Mesendoderm (in vitro differentiated cells): Measurements from ENCODE around the gene PNLIPRP1.

Experiments
- DNase-seq: peaks from one replicate; pipeline ENCODE4 v3.0.0; 2013
- H2AK5ac ChIP-seq: 2 replicates; pipeline ENCODE4 v1.6.1; 2013; ENCODE audit warnings: low read length, inconsistent platforms
- H2BK120ac ChIP-seq: 2 replicates; pipeline ENCODE4 v1.6.1; 2013; ENCODE audit warnings: low read depth, mild to moderate bottlenecking, low read length, moderate library complexity, mixed read lengths
- H2BK15ac ChIP-seq: replicated peaks from 2 replicates; pipeline ENCODE4 v1.6.1; 2013; ENCODE audit warnings: low read depth, mild to moderate bottlenecking, moderate library complexity
- H2BK5ac ChIP-seq: 2 replicates; pipeline ENCODE4 v1.6.1; 2013; ENCODE audit warnings: low read length, inconsistent platforms
- H3K18ac ChIP-seq: 2 replicates; pipeline ENCODE4 v1.6.1; 2013; ENCODE audit warnings: mild to moderate bottlenecking, low read length, mixed read lengths
- H3K23ac ChIP-seq: one replicate; pipeline ENCODE4 v1.6.1; 2013; ENCODE audit warnings: low read length
- H3K27ac ChIP-seq: 2 replicates; pipeline ENCODE4 v1.5.1; 2013; ENCODE audit warnings: low read depth, mild to moderate bottlenecking, inconsistent platforms, low read length, moderate library complexity
- H3K27me3 ChIP-seq: 2 replicates; pipeline ENCODE4 v1.6.1; 2013; ENCODE audit warnings: low read length, control low read depth, mild to moderate bottlenecking, inconsistent platforms; ENCODE audit not compliant: insufficient read depth, poor library complexity
- H3K36me3 ChIP-seq: 2 replicates; pipeline ENCODE4 v1.6.1; 2013; ENCODE audit warnings: low read length, inconsistent platforms; ENCODE audit not compliant: control insufficient read depth, insufficient read depth
- H3K4ac ChIP-seq: one replicate; pipeline ENCODE4 v1.6.1; 2013; ENCODE audit warnings: low read depth, mild to moderate bottlenecking, low read length, moderate library complexity
- H3K4me1 ChIP-seq: 2 replicates; pipeline ENCODE4 v1.6.1; 2013; ENCODE audit warnings: low read depth, low read length, inconsistent platforms; ENCODE audit not compliant: control insufficient read depth
- H3K4me2 ChIP-seq: 2 replicates; pipeline ENCODE4 v1.6.1; 2013; ENCODE audit warnings: low read length
- H3K4me3 ChIP-seq: 2 replicates; pipeline ENCODE4 v1.5.1; 2013; ENCODE audit warnings: mild to moderate bottlenecking, low read length
- H3K56ac ChIP-seq: one replicate; pipeline ENCODE4 v1.6.1; 2013; ENCODE audit warnings: low read length
- H3K79me1 ChIP-seq: 2 replicates; pipeline ENCODE4 v1.6.1; 2013; ENCODE audit warnings: low read length, inconsistent platforms
- H3K79me2 ChIP-seq: 2 replicates; pipeline ENCODE4 v1.6.1; 2013; ENCODE audit warnings: mild to moderate bottlenecking, low read length; ENCODE audit not compliant: control insufficient read depth, insufficient read depth
- H3K9ac ChIP-seq: 2 replicates; pipeline ENCODE4 v1.6.1; 2013; ENCODE audit warnings: low read length, inconsistent platforms
- H4K5ac ChIP-seq: one replicate; pipeline ENCODE4 v1.6.1; 2013; ENCODE audit warnings: low read length
- H4K8ac ChIP-seq: one replicate; pipeline ENCODE4 v1.6.1; 2013; ENCODE audit warnings: low read depth, mild to moderate bottlenecking, control low read depth, low read length, moderate library complexity
- WGBS: extraction: QIAGEN DNeasy Blood & Tissue Kit; methylation state at CpG from one replicate; pipeline ENCODE4 v1.1.7; 2013; ENCODE audit warnings: low lambda C conversion rate, missing lambda C conversion rate; ENCODE audit not compliant: insufficient coverage; ENCODE audit errors: extremely low coverage; 5-methylcytosine and 5-hydroxymethylcytosine counted together

Gene PNLIPRP1

DNA sequence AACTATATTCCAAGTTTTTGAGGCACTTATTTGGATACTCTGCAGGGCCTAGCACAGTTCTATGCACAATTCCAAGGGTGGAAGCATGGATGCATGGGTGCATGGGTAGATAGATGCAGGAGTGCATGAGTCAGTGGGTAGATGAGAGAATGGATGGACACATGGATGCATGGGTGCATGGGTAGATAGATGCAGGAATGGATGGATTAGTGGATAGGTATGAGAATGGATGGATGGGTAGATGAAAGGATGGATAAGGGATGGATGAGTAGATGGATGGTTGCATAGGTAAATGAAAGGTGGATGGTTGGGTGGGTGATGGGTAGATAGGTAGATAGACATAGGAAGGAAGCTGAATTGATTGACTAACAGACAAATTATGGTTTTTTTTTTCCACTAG lies 45.6 kb downstream of the PNLIPRP1 start:
- Histone ChIP-seq H3K4me3 (no peak overlapping the region), H3K18ac (no peak overlapping the region), H3K9ac (no peak overlapping the region), H4K8ac (no peak overlapping the region), H3K23ac (no peak overlapping the region), H4K5ac (no peak overlapping the region), H3K4me2 (no peak overlapping the region), H2BK120ac (no peak overlapping the region), H3K4ac (no peak overlapping the region), H3K27me3 (no peaks in the 10 kb centered on the region), H3K79me1 (no peaks in the 10 kb centered on the region), H3K27ac (no peak overlapping the region), H3K79me2 (no peaks in the 10 kb centered on the region), H3K56ac (no peak overlapping the region), H3K36me3 (no peaks in the 10 kb centered on the region), H2BK5ac (no peak overlapping the region), H2BK15ac (no peak overlapping the region), H2AK5ac (no peak overlapping the region), H3K4me1 (no peaks in the 10 kb centered on the region)
- no peak for DNase-seq

DNA sequence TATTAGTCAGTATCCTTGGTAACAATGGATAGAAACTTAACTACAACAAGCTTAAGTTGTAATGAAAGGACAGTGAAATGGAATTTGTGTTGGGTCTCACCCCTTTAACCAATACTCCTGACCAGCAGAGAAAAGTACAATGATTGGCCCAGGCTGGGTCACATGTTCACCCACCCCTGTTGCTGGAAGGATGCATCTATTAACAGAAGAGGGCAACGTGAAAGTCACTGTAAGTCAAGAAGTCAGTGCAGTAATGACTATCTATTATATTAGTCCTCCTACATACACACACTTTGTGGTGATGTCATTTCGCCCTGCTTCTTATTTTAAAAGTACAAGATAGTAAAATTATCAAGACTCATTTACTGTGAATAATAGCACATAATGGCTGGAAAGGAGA lies 46.2 kb downstream of the PNLIPRP1 start:
- Histone ChIP-seq H3K27me3 (no peaks in the 10 kb centered on the region), H3K4me3 (no peak overlapping the region), H2BK15ac (no peak overlapping the region), H4K5ac (no peak overlapping the region), H2BK5ac (no peak overlapping the region), H3K36me3 (no peaks in the 10 kb centered on the region), H3K9ac (no peak overlapping the region), H3K4me1 (no peaks in the 10 kb centered on the region), H3K56ac (no peak overlapping the region), H3K4ac (no peak overlapping the region), H3K18ac (no peak overlapping the region), H2AK5ac (no peak overlapping the region), H3K23ac (no peak overlapping the region), H3K79me1 (no peaks in the 10 kb centered on the region), H3K27ac (no peak overlapping the region), H4K8ac (no peak overlapping the region), H3K4me2 (no peak overlapping the region), H3K79me2 (no peaks in the 10 kb centered on the region), H2BK120ac (no peak overlapping the region)
- no peak for DNase-seq
- no CpG with 5 or more reads among the region's 2 CpGs for WGBS

DNA sequence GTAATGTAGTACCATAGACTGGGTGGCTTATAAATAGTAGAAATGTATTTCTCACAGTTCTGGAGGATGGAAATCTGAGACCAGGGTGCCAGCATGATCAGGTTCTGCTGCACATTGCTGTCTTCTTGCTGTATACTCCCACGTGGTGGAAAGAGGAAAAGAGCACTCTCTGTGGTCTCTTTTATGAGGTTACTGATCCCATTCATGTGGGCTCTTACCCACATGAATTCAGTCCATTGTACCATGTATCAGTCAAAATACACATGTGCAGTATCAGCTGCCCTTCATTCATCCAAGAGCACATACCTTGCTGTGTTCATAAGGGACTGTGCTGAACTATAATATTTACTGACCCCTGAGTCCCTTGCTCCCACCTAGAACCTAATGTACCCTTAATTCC lies 47.1 kb downstream of the PNLIPRP1 start:
- Histone ChIP-seq H3K27me3 (no peaks in the 10 kb centered on the region), H4K8ac (no peak overlapping the region), H4K5ac (no peak overlapping the region), H3K23ac (no peak overlapping the region), H3K27ac (no peak overlapping the region), H3K79me1 (no peaks in the 10 kb centered on the region), H3K79me2 (no peaks in the 10 kb centered on the region), H3K56ac (no peak overlapping the region), H3K4me2 (no peak overlapping the region), H3K4ac (no peak overlapping the region), H2BK120ac (no peak overlapping the region), H2AK5ac (no peak overlapping the region), H3K36me3 (no peaks in the 10 kb centered on the region), H2BK15ac (no peak overlapping the region), H3K9ac (no peak overlapping the region), H3K18ac (no peak overlapping the region), H3K4me1 (no peaks in the 10 kb centered on the region), H3K4me3 (no peak overlapping the region), H2BK5ac (no peak overlapping the region)
- no peak for DNase-seq
- no CpG with 5 or more reads among the region's 1 CpG for WGBS

DNA sequence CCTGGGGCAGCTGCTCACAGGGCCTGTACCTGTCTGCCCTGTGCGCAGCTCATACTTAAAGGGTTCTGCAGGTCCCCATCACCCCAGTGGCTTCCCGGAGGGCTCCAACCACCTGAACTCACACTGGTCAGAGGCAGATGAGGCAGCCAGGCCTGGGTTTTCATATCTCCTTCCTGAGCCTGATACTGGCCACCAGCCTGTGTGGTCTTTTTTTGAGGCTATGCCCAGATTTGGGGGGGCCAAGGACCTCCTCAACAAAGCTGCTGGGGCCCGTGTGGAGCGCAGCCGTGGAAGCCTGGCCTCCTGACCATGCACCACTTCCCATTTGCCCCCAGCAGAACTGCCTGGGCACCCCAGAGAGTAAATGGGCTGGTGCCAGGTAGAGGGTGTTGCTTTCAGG lies 55.7 kb downstream of the PNLIPRP1 start:
- Histone ChIP-seq H3K79me2 (no peaks in the 10 kb centered on the region), H4K8ac (no peak overlapping the region), H3K23ac (no peak overlapping the region), H2BK5ac (no peak overlapping the region), H3K79me1 (no peaks in the 10 kb centered on the region), H2AK5ac (no peak overlapping the region), H2BK120ac (no peak overlapping the region), H3K56ac (no peak overlapping the region), H3K36me3 (no peaks in the 10 kb centered on the region), H4K5ac (no peak overlapping the region), H3K4ac (no peak overlapping the region), H3K4me1 (no peaks in the 10 kb centered on the region), H3K27ac (no peak overlapping the region), H3K4me2 (no peak overlapping the region), H3K9ac (no peak overlapping the region), H3K4me3 (no peak overlapping the region), H3K18ac (no peak overlapping the region), H3K27me3 (no peaks in the 10 kb centered on the region), H2BK15ac (no peak overlapping the region)
- DNase-seq, result no peak
- no CpG with 5 or more reads among the region's 5 CpGs for WGBS

DNA sequence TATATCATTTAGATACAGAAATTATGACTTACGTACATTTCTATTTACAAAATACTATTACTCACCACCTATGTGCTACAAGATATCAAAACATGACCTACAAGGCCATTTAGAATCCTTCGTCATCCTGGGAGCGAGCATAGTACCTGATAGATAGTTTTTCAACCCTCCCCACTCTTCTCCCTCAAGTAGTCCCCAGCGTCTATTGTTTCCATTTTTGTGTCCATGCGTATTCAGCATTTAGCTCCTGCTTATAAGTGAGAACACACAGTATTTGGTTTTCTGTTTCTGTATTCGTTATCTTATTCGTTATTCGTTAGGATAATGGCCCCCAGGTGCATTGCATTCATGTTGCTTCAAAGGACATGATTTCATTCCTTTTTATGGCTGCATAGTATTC lies 58.1 kb downstream of the PNLIPRP1 start:
- H3K9ac ChIP-seq, result no peak overlapping the region
- H3K36me3 ChIP-seq, result no peaks in the 10 kb centered on the region
- no peak overlapping the region for H2AK5ac ChIP-seq
- no peak overlapping the region for H2BK5ac ChIP-seq
- H4K5ac ChIP-seq, result no peak overlapping the region
- no peak overlapping the region for H3K4me3 ChIP-seq
- no peak overlapping the region for H3K4ac ChIP-seq
- no peaks in the 10 kb centered on the region for H3K27me3 ChIP-seq
- no peak overlapping the region for H3K56ac ChIP-seq
- no peak overlapping the region for H3K23ac ChIP-seq
- H2BK15ac ChIP-seq, result no peak overlapping the region
- no peaks in the 10 kb centered on the region for H3K4me1 ChIP-seq
- no peak overlapping the region for H3K27ac ChIP-seq
- H3K4me2 ChIP-seq, result no peak overlapping the region
- H3K79me1 ChIP-seq, result no peaks in the 10 kb centered on the region
- no CpG with 5 or more reads among the region's 8 CpGs for WGBS
- H4K8ac ChIP-seq, result no peak overlapping the region
- no peak for DNase-seq
- H3K79me2 ChIP-seq, result no peaks in the 10 kb centered on the region
- H3K18ac ChIP-seq, result no peak overlapping the region
- no peak overlapping the region for H2BK120ac ChIP-seq

DNA sequence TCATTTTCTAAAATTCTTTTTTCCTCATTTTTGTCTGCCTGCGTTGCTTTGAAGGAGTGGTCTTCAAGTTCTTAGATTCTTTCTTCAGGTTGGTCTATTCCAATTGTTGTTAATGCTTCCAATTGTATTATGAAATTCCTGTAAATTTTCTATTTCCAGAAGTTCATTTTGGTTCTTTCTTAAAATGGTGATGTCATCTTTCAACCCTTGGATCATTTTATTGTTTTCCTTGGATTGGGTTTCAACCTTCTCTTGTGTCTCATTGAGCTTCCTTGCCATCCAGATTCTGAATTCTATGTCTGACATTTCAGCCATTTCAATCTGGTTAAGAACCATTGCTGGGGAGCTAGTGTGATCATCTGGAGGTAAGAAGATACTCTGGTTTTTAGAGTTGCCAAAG lies 63.1 kb downstream of the PNLIPRP1 start:
- H3K4me3 ChIP-seq, result no peak overlapping the region
- no peaks in the 10 kb centered on the region for H3K79me2 ChIP-seq
- no CpG with 5 or more reads among the region's 1 CpG for WGBS
- H3K27ac ChIP-seq, result no peak overlapping the region
- H3K56ac ChIP-seq, result no peak overlapping the region
- H3K18ac ChIP-seq, result no peak overlapping the region
- H3K79me1 ChIP-seq, result no peaks in the 10 kb centered on the region
- no peak overlapping the region for H3K4ac ChIP-seq
- H2BK120ac ChIP-seq, result no peak overlapping the region
- H4K5ac ChIP-seq, result no peak overlapping the region
- DNase-seq, result no peak
- no peak overlapping the region for H2BK15ac ChIP-seq
- H3K36me3 ChIP-seq, result no peaks in the 10 kb centered on the region
- H4K8ac ChIP-seq, result no peak overlapping the region
- H3K9ac ChIP-seq, result no peak overlapping the region
- H2BK5ac ChIP-seq, result no peak overlapping the region
- H3K27me3 ChIP-seq, result no peaks in the 10 kb centered on the region
- H3K23ac ChIP-seq, result no peak overlapping the region
- H3K4me1 ChIP-seq, result no peaks in the 10 kb centered on the region
- H2AK5ac ChIP-seq, result no peak overlapping the region
- no peak overlapping the region for H3K4me2 ChIP-seq
